SU-DHL-6 (cell line): ENCODE data around the gene PRKD1.

ENCODE experiments used
- CTCF ChIP-seq: fragments of 200-600 bp; sonication (generic); IDR thresholded peaks from one replicate; pipeline ENCODE4 v1.5.1; 2017; ENCODE audit warnings: antibody characterized with exemption, mild to moderate bottlenecking, low read length, moderate library complexity; ENCODE audit not compliant: insufficient read depth, poor library complexity, severe bottlenecking
- EZH2phosphoT487 ChIP-seq: fragments of 200-600 bp; sonication (generic), shearing (Covaris generic); conservative IDR thresholded peaks from 2 replicates; pipeline ENCODE4 v1.6.1; 2018; ENCODE audit warnings: mild to moderate bottlenecking, antibody characterized with exemption, low read length, moderate library complexity, mixed read lengths

DNA sequence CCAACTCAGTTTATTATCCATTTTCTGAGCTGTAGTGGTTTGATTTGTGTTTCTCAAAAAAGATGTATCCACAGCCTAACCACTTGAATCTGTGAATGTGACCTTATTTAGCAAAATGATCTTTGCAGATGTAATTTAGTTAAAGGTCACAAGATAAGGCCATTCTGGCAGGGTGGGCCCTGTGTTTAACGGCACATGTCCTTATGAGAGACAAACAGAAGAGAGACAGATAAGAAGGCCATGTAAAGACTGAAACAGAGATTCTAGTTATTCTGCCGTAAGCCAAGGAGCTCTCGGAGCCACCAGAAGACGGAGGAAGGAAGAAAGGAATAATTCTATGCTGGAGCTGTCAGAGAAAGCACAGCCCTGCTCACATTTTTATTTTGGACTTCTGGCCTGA lies 374.2 kb downstream of the PRKD1 start:
- TF ChIP-seq CTCF (no peak), EZH2phosphoT487 (no peak)
